Subcutaneous abdominal adipose tissue (tissue), 5 donors: ENCODE results near the gene L2HGDH.

Experiments used
- H3K27ac ChIP-seq: one replicate; pipeline ENCODE4 v1.7.0; 2013; ENCODE audit warnings: low read depth, mild to moderate bottlenecking, inconsistent platforms, low read length, moderate library complexity
- H3K27me3 ChIP-seq, 5 donors: one replicate each; pipeline ENCODE4 v1.7.0; 2013; ENCODE audit warnings: low read length in 5 of 5, inconsistent platforms in 1 of 5; ENCODE audit not compliant: control insufficient read depth in 5 of 5, insufficient read depth in 4 of 5
- H3K36me3 ChIP-seq, 5 donors: one replicate each; pipeline ENCODE4 v1.7.0; 2013; ENCODE audit warnings: low read length in 5 of 5; ENCODE audit not compliant: control insufficient read depth in 5 of 5, insufficient read depth in 5 of 5
- H3K4me1 ChIP-seq, 5 donors: one replicate each; pipeline ENCODE4 v1.7.0; 2013; ENCODE audit warnings: low read length in 5 of 5, mild to moderate bottlenecking in 3 of 5, moderate library complexity in 1 of 5; ENCODE audit not compliant: control insufficient read depth in 5 of 5, insufficient read depth in 5 of 5
- H3K4me3 ChIP-seq, 5 donors: one replicate each; pipeline ENCODE4 v1.7.0; 2013; ENCODE audit warnings: low read length in 5 of 5, low read depth in 1 of 5
- H3K9ac ChIP-seq, 5 donors: one replicate each; pipeline ENCODE4 v1.7.0; 2013; ENCODE audit warnings: low read length in 5 of 5, mild to moderate bottlenecking in 4 of 5, moderate library complexity in 3 of 5
- H3K9me3 ChIP-seq, 5 donors: one replicate each; pipeline ENCODE4 v1.7.0; 2013; ENCODE audit warnings: low read length in 5 of 5; ENCODE audit not compliant: control insufficient read depth in 5 of 5
- donor health status: healthy.
- donor health status: healthy.
- donor health status: healthy.
- donor health status: healthy.
- donor health status: healthy.

The L2HGDH gene

GRCh38 chr14:50262865-50263264 lies 49.2 kb downstream of the L2HGDH start:
- no peak overlapping the region for H3K27ac ChIP-seq
- peaks cover 0 to 5% (median 0%) of the 10 kb centered on the region in 5 donors for H3K36me3 ChIP-seq
- no peaks in the 10 kb centered on the region for H3K4me1 ChIP-seq
- H3K4me3 ChIP-seq, result no peak overlapping the region
- H3K9me3 ChIP-seq, result no peaks in the 10 kb centered on the region
- H3K27me3 ChIP-seq, result no peaks in the 10 kb centered on the region
- H3K9ac ChIP-seq, result peak overlapping the region in 1 of 5 donors; percentile 33

GRCh38 chr14:50260511-50260910 lies 51.5 kb downstream of the L2HGDH start:
- no peak overlapping the region for H3K4me3 ChIP-seq

DNA sequence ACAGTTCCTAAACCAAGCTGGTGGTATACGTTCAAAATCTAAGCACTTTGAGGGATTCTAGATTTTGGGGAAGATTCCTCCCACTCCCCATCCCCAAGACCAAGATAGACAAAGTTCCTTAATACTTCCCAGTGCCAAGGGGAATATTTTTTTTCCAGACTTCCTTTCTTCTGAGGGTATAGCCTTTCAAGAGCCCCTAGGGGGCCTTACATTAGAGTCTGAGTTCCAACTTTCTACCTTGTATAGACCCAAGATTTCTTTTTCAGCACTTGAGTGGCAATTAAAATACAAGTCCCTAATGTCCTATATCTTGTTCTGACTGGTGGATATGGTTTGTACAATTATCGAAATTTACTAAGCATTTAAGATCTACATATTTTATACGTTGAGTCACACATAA lies 52.0 kb downstream of the L2HGDH start:
- H3K9me3 ChIP-seq, result no peaks in the 10 kb centered on the region
- H3K36me3 ChIP-seq, result peaks cover 0 to 3% (median 0%) of the 10 kb centered on the region in 5 donors
- H3K27ac ChIP-seq, result no peak overlapping the region
- H3K4me1 ChIP-seq, result no peaks in the 10 kb centered on the region
- no peak overlapping the region for H3K4me3 ChIP-seq
- no peaks in the 10 kb centered on the region for H3K27me3 ChIP-seq
- no peak overlapping the region for H3K9ac ChIP-seq

More at GRCh38 chr14:50260511-50260910, 51.5 kb downstream of the L2HGDH start:
- Histone ChIP-seq H3K9me3 (no peaks in the 10 kb centered on the region), H3K27ac (no peak overlapping the region), H3K9ac (no peak overlapping the region), H3K36me3 (peaks cover 0 to 5% (median 0%) of the 10 kb centered on the region in 5 donors), H3K4me1 (no peaks in the 10 kb centered on the region), H3K27me3 (no peaks in the 10 kb centered on the region)

- Histone ChIP-seq H3K4me3 (no peak overlapping the region), H3K27ac (no peak overlapping the region), H3K9me3 (no peaks in the 10 kb centered on the region), H3K36me3 (no peaks in the 10 kb centered on the region), H3K9ac (no peak overlapping the region), H3K27me3 (no peaks in the 10 kb centered on the region), H3K4me1 (no peaks in the 10 kb centered on the region)
Measured at GRCh38 chr14:50257732-50258131, 54.3 kb downstream of the L2HGDH start.

- Histone ChIP-seq H3K9me3 (no peaks in the 10 kb centered on the region), H3K27me3 (no peaks in the 10 kb centered on the region), H3K9ac (no peak overlapping the region), H3K4me1 (no peaks in the 10 kb centered on the region), H3K4me3 (no peak overlapping the region), H3K36me3 (peaks cover 0 to 2% (median 0%) of the 10 kb centered on the region in 5 donors), H3K27ac (no peak overlapping the region)
Measured at GRCh38 chr14:50254248-50254647, 57.8 kb downstream of the L2HGDH start.

- no peak overlapping the region for H3K9ac ChIP-seq
Measured at GRCh38 chr14:50249136-50249775, 62.8 kb downstream of the L2HGDH start.

GRCh38 chr14:50247245-50247644 lies 64.8 kb downstream of the L2HGDH start:
- Histone ChIP-seq H3K27me3 (no peaks in the 10 kb centered on the region), H3K4me1 (no peaks in the 10 kb centered on the region), H3K9ac (no peak overlapping the region), H3K27ac (no peak overlapping the region), H3K9me3 (no peaks in the 10 kb centered on the region), H3K36me3 (peaks cover 0 to 6% (median 5%) of the 10 kb centered on the region in 5 donors), H3K4me3 (no peak overlapping the region)

More at GRCh38 chr14:50249136-50249775, 62.8 kb downstream of the L2HGDH start:
- Histone ChIP-seq H3K4me3 (no peak overlapping the region), H3K36me3 (peaks cover 0 to 6% (median 2%) of the 10 kb centered on the region in 5 donors), H3K27ac (no peak overlapping the region), H3K9me3 (no peaks in the 10 kb centered on the region), H3K27me3 (no peaks in the 10 kb centered on the region), H3K4me1 (no peaks in the 10 kb centered on the region)

DNA sequence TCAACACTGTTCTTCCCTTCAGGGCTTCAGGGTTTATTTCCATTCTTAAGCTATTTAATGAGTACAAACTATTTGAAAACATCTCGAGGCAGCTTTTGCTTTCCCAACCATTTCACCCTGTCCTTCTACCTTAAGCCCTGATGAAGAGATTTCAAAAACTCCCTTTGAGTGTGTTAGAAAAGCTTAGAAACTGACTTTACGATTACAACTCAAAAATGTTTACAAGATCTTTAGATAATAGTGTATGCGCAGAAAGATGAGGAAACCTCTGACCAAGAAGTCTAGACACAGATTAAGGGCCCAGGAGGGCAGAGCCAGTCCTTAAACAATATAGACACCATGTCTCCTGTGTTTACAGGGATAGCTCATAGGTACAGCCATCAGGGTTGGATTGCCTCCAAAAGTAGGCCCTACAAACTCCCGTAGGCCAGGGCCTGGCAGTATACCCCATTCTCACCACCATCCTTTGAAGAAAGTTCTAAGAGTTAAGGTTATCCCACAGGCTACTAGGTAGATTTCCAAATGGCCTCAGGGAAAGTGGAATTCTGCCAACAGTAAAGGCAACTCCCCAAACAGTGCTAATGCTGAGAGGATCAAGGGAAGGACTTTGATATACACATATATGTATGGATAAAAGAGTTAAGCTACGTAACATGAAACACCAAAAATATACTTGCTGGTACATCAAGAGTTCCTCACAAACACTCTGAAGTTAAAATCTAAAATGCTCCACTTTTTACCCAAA lies 69.3 kb downstream of the L2HGDH start:
- Histone ChIP-seq H3K27ac (no peak overlapping the region), H3K27me3 (no peaks in the 10 kb centered on the region), H3K4me3 (no peak overlapping the region), H3K9ac (no peak overlapping the region), H3K4me1 (no peaks in the 10 kb centered on the region), H3K36me3 (peaks cover 0 to 5% (median 0%) of the 10 kb centered on the region in 5 donors), H3K9me3 (no peaks in the 10 kb centered on the region)

- Histone ChIP-seq H3K4me1 (no peaks in the 10 kb centered on the region), H3K36me3 (peaks cover 0 to 5% (median 0%) of the 10 kb centered on the region in 5 donors), H3K27me3 (no peaks in the 10 kb centered on the region), H3K27ac (no peak overlapping the region), H3K9me3 (no peaks in the 10 kb centered on the region), H3K4me3 (no peak overlapping the region), H3K9ac (no peak overlapping the region)
Measured at GRCh38 chr14:50242096-50242495, 69.9 kb downstream of the L2HGDH start.

- Histone ChIP-seq H3K9ac (no peak overlapping the region), H3K4me1 (peaks cover 0 to 12% (median 5%) of the 10 kb centered on the region in 5 donors), H3K27me3 (no peaks in the 10 kb centered on the region), H3K36me3 (no peaks in the 10 kb centered on the region), H3K9me3 (no peaks in the 10 kb centered on the region), H3K4me3 (no peak overlapping the region), H3K27ac (no peak overlapping the region)
Measured at GRCh38 chr14:50237427-50237826, 74.6 kb downstream of the L2HGDH start.
